ENCODE data around the gene KIRREL3. TPM values are rescaled to one million over a fixed set of nuclear protein-coding genes. Genes with fewer than 3 reads are reported as not detected.

The KIRREL3 gene
- total and polyA plus RNA-seq, 2 of the 8 experiments (the other 6 are each of a cell fraction or from before 2014, with no cell fraction given): 0.29 to 0.32 TPM

DNA sequence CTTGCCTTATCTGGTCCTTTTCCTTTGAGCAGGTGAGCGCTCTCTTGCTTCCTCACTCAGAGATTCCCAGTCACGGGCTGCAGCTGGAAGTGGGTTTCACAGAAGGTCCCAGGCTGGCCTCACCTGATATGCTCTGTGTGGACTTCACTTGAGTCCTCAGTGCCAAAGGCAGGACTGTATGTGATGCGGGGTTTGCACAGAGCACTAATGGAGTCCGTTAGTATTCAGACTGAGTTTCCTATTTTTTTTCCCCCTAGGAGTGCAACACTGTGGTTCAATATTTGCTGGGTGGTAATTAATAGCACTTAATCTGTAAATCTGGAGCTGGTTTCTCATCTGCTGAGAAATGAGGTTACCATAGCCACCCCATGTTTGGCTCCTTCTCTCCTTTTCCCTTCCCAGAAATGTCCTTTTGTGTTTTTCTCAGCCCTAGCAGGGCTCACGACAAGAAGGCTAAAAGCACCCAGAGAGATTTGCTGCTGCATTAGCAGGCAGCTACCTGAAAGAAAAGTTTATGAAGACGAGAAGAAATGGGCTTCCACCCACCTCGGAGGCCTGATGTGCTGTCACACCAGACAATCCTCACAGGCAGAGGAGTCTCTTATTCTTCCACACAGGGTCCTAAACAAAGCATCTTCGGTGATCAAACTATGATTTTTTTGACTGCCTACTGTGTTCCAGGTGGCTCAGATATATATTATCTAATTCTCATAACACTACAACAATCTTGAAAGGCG lies 262.1 kb downstream of the KIRREL3 start (continued):
- TF ChIP-seq, protein P1, sequence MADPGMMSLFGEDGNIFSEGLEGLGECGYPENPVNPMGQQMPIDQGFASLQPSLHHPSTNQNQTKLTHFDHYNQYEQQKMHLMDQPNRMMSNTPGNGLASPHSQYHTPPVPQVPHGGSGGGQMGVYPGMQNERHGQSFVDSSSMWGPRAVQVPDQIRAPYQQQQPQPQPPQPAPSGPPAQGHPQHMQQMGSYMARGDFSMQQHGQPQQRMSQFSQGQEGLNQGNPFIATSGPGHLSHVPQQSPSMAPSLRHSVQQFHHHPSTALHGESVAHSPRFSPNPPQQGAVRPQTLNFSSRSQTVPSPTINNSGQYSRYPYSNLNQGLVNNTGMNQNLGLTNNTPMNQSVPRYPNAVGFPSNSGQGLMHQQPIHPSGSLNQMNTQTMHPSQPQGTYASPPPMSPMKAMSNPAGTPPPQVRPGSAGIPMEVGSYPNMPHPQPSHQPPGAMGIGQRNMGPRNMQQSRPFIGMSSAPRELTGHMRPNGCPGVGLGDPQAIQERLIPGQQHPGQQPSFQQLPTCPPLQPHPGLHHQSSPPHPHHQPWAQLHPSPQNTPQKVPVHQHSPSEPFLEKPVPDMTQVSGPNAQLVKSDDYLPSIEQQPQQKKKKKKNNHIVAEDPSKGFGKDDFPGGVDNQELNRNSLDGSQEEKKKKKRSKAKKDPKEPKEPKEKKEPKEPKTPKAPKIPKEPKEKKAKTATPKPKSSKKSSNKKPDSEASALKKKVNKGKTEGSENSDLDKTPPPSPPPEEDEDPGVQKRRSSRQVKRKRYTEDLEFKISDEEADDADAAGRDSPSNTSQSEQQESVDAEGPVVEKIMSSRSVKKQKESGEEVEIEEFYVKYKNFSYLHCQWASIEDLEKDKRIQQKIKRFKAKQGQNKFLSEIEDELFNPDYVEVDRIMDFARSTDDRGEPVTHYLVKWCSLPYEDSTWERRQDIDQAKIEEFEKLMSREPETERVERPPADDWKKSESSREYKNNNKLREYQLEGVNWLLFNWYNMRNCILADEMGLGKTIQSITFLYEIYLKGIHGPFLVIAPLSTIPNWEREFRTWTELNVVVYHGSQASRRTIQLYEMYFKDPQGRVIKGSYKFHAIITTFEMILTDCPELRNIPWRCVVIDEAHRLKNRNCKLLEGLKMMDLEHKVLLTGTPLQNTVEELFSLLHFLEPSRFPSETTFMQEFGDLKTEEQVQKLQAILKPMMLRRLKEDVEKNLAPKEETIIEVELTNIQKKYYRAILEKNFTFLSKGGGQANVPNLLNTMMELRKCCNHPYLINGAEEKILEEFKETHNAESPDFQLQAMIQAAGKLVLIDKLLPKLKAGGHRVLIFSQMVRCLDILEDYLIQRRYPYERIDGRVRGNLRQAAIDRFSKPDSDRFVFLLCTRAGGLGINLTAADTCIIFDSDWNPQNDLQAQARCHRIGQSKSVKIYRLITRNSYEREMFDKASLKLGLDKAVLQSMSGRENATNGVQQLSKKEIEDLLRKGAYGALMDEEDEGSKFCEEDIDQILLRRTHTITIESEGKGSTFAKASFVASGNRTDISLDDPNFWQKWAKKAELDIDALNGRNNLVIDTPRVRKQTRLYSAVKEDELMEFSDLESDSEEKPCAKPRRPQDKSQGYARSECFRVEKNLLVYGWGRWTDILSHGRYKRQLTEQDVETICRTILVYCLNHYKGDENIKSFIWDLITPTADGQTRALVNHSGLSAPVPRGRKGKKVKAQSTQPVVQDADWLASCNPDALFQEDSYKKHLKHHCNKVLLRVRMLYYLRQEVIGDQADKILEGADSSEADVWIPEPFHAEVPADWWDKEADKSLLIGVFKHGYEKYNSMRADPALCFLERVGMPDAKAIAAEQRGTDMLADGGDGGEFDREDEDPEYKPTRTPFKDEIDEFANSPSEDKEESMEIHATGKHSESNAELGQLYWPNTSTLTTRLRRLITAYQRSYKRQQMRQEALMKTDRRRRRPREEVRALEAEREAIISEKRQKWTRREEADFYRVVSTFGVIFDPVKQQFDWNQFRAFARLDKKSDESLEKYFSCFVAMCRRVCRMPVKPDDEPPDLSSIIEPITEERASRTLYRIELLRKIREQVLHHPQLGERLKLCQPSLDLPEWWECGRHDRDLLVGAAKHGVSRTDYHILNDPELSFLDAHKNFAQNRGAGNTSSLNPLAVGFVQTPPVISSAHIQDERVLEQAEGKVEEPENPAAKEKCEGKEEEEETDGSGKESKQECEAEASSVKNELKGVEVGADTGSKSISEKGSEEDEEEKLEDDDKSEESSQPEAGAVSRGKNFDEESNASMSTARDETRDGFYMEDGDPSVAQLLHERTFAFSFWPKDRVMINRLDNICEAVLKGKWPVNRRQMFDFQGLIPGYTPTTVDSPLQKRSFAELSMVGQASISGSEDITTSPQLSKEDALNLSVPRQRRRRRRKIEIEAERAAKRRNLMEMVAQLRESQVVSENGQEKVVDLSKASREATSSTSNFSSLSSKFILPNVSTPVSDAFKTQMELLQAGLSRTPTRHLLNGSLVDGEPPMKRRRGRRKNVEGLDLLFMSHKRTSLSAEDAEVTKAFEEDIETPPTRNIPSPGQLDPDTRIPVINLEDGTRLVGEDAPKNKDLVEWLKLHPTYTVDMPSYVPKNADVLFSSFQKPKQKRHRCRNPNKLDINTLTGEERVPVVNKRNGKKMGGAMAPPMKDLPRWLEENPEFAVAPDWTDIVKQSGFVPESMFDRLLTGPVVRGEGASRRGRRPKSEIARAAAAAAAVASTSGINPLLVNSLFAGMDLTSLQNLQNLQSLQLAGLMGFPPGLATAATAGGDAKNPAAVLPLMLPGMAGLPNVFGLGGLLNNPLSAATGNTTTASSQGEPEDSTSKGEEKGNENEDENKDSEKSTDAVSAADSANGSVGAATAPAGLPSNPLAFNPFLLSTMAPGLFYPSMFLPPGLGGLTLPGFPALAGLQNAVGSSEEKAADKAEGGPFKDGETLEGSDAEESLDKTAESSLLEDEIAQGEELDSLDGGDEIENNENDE (IDR thresholded peaks at IDR 0.05; ENCODE audit: insufficient replicate concordance, low read length): no peak
- no peak for TF ChIP-seq CEBPB (IDR thresholded peaks at IDR 0.05; ENCODE audit: low read depth, low read length)
- no peak for TF ChIP-seq TAF1 (IDR thresholded peaks at IDR 0.05; ENCODE audit: low read depth, low read length)
- no peak for TF ChIP-seq HDAC6 (IDR thresholded peaks at IDR 0.05; ENCODE audit: low read depth, low read length)
- TF ChIP-seq SIX5 (IDR thresholded peaks at IDR 0.05; ENCODE audit: low read depth, low read length): no peak
- no peak for TF ChIP-seq CTBP2 (IDR thresholded peaks at IDR 0.05; ENCODE audit: borderline replicate concordance, insufficient read depth, insufficient read length, low read length)
- TF ChIP-seq, protein P2, sequence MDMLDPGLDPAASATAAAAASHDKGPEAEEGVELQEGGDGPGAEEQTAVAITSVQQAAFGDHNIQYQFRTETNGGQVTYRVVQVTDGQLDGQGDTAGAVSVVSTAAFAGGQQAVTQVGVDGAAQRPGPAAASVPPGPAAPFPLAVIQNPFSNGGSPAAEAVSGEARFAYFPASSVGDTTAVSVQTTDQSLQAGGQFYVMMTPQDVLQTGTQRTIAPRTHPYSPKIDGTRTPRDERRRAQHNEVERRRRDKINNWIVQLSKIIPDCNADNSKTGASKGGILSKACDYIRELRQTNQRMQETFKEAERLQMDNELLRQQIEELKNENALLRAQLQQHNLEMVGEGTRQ (IDR thresholded peaks at IDR 0.05; ENCODE audit: low read length): no peak
- no peak for TF ChIP-seq ZNF274 (IDR thresholded peaks at IDR 0.05; ENCODE audit: borderline replicate concordance, extremely low read depth, low read length)
- no peak for TF ChIP-seq EZH2 (IDR thresholded peaks at IDR 0.05; ENCODE audit: low read depth, low read length, severe bottlenecking)

Data from H1 (cell line).